ENCODE data around the gene MCRIP1.

Gene MCRIP1

DNA sequence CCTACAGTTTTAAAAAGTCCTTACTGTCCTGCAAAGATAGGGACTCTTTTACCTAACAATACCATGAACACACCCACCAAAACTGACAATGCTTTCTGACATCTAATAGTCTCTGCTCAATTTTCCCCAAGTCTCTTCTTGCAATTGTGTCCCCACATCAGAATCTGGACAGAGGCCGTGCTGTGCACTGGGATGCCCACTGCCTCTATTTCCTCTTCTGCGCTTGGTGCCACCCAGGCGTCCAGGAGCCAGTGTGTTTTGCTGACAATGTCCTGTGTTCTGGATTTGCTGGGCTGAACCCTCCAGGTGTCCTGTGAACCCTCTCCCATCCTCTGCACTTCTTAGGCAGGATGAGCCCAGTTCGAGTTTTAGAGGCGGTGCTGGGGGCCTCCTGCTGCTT is 44.5 kb upstream of the MCRIP1 start:
- DNase-seq (ENCODE audit: low read depth in 1 of 2, low spot score in 1 of 2): no peak
- Histone ChIP-seq H3K4me3 (replicated peaks; ENCODE audit: insufficient read depth, low read length) (no peak overlapping the region), H3K27ac (replicated peaks) (no peak overlapping the region), H3K27me3 (ENCODE audit: insufficient read depth, poor library complexity, severe bottlenecking) (no peaks in the 10 kb centered on the region)
- TF ChIP-seq SPI1 (IDR thresholded peaks at IDR 0.05; ENCODE audit: borderline replicate concordance, low read depth): no peak
- peak; percentile 53; the same call in 1 of the 2 replicates for TF ChIP-seq POLR2AphosphoS5 (IDR thresholded peaks at IDR 0.05; ENCODE audit: low read depth)
- TF ChIP-seq, protein P1, sequence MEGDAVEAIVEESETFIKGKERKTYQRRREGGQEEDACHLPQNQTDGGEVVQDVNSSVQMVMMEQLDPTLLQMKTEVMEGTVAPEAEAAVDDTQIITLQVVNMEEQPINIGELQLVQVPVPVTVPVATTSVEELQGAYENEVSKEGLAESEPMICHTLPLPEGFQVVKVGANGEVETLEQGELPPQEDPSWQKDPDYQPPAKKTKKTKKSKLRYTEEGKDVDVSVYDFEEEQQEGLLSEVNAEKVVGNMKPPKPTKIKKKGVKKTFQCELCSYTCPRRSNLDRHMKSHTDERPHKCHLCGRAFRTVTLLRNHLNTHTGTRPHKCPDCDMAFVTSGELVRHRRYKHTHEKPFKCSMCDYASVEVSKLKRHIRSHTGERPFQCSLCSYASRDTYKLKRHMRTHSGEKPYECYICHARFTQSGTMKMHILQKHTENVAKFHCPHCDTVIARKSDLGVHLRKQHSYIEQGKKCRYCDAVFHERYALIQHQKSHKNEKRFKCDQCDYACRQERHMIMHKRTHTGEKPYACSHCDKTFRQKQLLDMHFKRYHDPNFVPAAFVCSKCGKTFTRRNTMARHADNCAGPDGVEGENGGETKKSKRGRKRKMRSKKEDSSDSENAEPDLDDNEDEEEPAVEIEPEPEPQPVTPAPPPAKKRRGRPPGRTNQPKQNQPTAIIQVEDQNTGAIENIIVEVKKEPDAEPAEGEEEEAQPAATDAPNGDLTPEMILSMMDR (IDR thresholded peaks at IDR 0.05; ENCODE audit: insufficient read depth, low read length): no peak
- TF ChIP-seq, protein P2, sequence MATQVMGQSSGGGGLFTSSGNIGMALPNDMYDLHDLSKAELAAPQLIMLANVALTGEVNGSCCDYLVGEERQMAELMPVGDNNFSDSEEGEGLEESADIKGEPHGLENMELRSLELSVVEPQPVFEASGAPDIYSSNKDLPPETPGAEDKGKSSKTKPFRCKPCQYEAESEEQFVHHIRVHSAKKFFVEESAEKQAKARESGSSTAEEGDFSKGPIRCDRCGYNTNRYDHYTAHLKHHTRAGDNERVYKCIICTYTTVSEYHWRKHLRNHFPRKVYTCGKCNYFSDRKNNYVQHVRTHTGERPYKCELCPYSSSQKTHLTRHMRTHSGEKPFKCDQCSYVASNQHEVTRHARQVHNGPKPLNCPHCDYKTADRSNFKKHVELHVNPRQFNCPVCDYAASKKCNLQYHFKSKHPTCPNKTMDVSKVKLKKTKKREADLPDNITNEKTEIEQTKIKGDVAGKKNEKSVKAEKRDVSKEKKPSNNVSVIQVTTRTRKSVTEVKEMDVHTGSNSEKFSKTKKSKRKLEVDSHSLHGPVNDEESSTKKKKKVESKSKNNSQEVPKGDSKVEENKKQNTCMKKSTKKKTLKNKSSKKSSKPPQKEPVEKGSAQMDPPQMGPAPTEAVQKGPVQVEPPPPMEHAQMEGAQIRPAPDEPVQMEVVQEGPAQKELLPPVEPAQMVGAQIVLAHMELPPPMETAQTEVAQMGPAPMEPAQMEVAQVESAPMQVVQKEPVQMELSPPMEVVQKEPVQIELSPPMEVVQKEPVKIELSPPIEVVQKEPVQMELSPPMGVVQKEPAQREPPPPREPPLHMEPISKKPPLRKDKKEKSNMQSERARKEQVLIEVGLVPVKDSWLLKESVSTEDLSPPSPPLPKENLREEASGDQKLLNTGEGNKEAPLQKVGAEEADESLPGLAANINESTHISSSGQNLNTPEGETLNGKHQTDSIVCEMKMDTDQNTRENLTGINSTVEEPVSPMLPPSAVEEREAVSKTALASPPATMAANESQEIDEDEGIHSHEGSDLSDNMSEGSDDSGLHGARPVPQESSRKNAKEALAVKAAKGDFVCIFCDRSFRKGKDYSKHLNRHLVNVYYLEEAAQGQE (IDR thresholded peaks at IDR 0.05; ENCODE audit: insufficient replicate concordance, low read depth): no peak
- TF ChIP-seq GABPA (IDR thresholded peaks at IDR 0.05; ENCODE audit: low read depth): no peak

DNA sequence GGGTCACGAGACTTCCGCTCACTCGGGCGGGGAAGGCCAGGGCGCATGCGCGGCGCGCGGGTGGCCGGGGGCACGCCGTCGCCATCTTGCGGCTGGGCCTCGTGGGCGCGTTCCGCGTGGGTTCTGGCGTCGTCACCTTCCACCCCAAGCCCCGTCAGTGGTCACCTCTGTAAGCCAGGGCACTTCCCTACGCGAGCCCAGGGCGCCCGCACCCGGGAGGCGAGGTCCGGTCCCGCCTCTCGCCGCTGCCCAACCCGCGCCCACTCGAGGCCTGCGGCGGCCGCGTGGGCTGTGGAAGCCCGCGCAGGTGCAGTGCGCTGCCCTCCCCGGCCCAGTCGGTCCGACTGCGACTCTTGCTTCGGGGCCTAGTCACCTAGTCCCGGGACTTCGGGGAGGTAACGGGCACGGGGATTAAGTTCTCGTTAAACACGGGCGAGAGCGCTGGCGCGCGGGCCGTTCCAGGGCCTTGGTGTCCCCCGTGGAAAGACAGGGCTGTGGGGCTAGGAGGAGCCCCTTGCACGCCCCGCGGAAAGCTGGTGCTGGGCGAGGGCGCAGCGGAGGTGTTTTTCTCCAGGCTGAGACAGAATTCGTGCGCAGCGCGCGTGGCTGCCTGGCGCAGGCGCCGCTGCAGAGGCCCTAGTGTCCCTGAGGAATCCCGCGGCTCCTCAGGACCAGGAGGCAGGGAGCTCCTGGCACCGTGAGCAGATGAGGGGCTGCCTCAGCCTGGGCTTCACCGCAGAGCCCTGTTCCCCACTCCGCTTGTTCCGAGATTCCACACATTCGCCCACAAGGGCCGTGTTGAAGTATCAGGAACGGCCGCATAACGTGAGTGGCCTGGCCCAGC is 38.5 kb upstream of the MCRIP1 start:
- TF ChIP-seq GABPA (IDR thresholded peaks at IDR 0.05; ENCODE audit: low read depth): no peak; the same call in 1 of the 2 replicates
- TF ChIP-seq, protein P1 (IDR thresholded peaks at IDR 0.05; ENCODE audit: insufficient read depth, low read length): no peak
- TF ChIP-seq POLR2AphosphoS5 (IDR thresholded peaks at IDR 0.05; ENCODE audit: low read depth): peak; percentile 73
- peak; percentile 78; the same call in 1 of the 2 replicates for TF ChIP-seq SPI1 (IDR thresholded peaks at IDR 0.05; ENCODE audit: borderline replicate concordance, low read depth)
- TF ChIP-seq, protein P2 (IDR thresholded peaks at IDR 0.05; ENCODE audit: insufficient replicate concordance, low read depth): no peak
- peak; percentile 91 for DNase-seq (ENCODE audit: low read depth in 1 of 2, low spot score in 1 of 2)
- Histone ChIP-seq H3K27me3 (ENCODE audit: insufficient read depth, poor library complexity, severe bottlenecking) (no peaks in the 10 kb centered on the region), H3K27ac (replicated peaks) (peak overlapping the region; percentile 98), H3K4me3 (replicated peaks; ENCODE audit: insufficient read depth, low read length) (peak overlapping the region; percentile 87)

DNA sequence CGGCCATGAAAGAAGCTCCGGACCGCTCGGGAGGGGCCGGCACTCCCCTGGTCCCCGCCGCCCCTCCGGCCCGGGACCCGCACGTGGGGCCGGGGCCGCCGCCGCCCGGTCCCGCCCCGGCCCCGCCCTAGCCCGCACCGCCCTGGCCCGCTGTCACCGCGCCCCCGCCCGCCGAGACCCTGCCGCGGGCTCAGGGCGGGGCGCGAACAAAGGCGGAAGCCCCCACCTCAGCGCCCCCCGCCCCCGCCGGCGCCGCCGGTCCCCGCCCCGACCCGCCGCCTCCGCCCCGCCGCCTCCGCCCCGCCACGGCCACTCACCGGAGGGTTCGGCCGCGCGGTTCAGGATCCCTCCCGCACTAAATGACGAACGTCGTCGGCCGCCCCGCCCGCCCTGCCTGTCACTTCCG is 37.9 kb upstream of the MCRIP1 start, which contains the start of gene ARHGDIA:
Gene ARHGDIA, minus strand, starts transcription at position 357 of the 406 bp plus-strand sequence. CDS start 1,407 bp downstream, outside the sequence.
- TF ChIP-seq, protein P2 (IDR thresholded peaks at IDR 0.05; ENCODE audit: insufficient replicate concordance, low read depth): no peak
- TF ChIP-seq, protein P1 (IDR thresholded peaks at IDR 0.05; ENCODE audit: insufficient read depth, low read length): no peak
- TF ChIP-seq SPI1 (IDR thresholded peaks at IDR 0.05; ENCODE audit: borderline replicate concordance, low read depth) (no peak), GABPA (IDR thresholded peaks at IDR 0.05; ENCODE audit: low read depth) (peak; percentile 73; the same call in 1 of the 2 replicates), POLR2AphosphoS5 (IDR thresholded peaks at IDR 0.05; ENCODE audit: low read depth) (no peak)
- Histone ChIP-seq H3K27me3 (ENCODE audit: insufficient read depth, poor library complexity, severe bottlenecking) (no peaks in the 10 kb centered on the region), H3K27ac (replicated peaks) (peak within 1 kb of the TSS; percentile 98), H3K4me3 (replicated peaks; ENCODE audit: insufficient read depth, low read length) (peak within 1 kb of the TSS; percentile 87)
- DNase-seq (ENCODE audit: low read depth in 1 of 2, low spot score in 1 of 2): no peak
